Stimulated activated CD4-positive, alpha-beta T cell treated with anti-CD3 and anti-CD28 coated beads, Interleukin-1b, Interleukin-23, amount 100 ng/mL, for 1 hour (primary cell): ENCODE measurements around the gene NAA30.
"Not testable (repeated sequence)": the region's sequence is repeated elsewhere in the genome, so short reads cannot be mapped to it uniquely, and the experiment has no call there.

Experiments
- DNase-seq, 2 donors: peaks; one replicate each; pipeline ENCODE4 v3.0.0-alpha.2; 2020; ENCODE audit warnings: low read depth in 2 of 2

NAA30 gene

DNA sequence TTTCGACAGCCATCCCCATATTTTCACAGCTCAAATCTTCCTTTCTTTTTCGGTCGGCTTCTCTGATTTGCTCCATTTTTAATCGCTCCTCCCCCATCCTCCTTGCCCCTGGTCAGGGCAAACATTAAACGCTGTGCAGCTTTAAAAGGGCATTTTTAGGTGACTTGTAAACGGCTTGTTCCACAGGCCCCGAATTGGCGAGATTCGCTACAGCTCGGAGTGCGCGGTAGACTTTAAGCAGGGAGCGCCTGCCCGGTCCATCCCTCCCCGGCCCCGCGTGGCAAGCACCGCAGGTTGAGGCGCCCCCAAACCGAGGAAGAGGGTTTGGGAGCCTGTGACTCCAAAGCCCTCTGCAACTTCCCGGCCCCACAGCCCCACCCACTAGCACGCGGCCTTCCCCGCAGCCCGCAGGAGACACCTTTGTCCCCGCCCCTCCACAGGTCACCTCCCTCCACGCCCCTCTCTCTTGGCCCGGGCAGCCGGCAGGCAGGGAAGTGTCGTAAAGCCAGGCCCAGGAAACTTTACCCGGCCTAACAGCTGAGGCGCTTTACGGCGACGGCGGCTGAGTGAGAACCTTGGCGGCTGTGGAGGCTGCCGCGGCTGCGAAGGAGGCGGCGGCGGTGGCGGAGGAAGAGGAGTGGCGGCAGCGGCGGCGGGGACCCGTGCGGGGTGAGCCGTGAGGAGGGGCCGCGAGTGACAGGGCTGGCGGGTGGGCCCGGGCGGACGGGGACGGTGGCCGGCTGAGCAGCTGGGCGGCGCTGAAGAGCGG, at the start of gene NAA30:
NAA30 (plus strand) TSS at position 550 of the 769 bp plus-strand sequence. CDS start 372 bp downstream, outside the sequence.
- DNase-seq = peak; percentile 78 to 79

DNA sequence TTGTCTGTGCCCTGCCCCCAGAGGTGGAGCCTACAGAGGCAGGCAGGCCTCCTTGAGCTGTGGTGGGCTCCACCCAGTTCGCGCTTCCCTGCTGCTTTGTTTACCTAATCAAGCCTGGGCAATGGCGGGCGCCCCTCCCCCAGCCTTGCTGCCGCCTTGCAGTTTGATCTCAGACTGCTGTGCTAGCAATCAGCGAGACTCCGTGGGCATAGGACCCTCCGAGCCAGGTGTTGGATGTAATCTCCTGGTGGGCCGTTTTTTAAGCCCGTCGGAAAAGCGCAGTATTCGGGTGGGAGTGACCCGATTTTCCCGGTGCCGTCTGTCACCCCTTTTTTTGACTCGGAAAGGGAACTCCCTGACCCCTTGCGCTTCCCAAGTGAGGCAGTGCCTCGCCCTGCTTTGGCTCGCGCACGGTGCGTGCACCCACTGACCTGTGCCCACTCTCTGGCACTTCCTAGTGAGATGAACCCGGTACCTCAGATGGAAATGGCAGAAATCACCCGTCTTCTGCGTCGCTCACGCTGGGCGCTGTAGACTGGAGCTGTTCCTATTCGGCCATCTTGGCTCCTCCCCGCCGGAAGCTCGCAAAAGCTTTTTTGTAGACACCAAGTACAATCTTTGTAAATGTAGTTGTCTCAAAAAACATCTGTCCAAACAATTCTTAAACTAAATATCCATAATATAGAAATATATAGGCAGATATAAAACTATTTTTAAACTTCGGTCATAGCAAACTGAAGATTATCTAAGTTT, 46.7 kb upstream of the NAA30 start:
- DNase-seq = not testable (repeated sequence)

DNA sequence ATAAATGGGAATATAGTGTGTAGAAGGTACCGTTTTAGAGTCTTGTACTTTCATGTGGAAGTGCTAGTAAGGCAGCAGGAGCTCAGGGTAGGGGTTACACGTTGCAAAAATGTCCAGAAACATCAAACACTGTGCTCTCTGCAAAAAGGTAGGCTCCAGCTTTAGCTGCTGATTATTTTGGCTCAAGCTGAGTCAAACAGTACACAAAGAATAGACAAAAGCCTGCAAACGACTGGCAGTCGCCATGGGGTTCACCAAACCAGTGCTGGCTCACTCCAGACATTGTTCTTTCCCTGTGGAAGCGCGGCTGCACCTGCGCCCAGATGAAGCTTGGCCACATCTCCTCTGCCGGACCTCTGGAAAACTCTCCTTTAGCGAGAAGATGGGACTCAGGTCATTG, 45.3 kb upstream of the NAA30 start:
- no peak for DNase-seq

DNA sequence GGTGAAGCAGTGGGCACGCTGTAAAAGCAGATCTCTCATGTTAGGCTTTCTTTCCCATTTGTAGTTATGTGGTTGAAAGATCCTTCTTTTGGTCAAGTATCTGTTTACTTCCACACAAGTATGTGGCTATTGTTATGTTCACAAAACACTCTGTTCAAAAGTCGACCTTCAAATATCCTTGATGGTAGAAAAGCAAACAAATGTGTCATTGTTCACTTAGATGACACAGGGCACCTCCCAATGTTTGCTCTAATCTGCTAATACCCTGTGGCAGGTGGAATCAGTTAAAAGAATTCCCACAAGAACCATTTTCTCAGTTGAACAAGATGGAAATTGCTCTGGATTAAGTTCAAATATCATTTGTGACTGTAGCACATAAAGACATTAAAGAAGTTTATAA, 43.6 kb upstream of the NAA30 start:
- no peak for DNase-seq

DNA sequence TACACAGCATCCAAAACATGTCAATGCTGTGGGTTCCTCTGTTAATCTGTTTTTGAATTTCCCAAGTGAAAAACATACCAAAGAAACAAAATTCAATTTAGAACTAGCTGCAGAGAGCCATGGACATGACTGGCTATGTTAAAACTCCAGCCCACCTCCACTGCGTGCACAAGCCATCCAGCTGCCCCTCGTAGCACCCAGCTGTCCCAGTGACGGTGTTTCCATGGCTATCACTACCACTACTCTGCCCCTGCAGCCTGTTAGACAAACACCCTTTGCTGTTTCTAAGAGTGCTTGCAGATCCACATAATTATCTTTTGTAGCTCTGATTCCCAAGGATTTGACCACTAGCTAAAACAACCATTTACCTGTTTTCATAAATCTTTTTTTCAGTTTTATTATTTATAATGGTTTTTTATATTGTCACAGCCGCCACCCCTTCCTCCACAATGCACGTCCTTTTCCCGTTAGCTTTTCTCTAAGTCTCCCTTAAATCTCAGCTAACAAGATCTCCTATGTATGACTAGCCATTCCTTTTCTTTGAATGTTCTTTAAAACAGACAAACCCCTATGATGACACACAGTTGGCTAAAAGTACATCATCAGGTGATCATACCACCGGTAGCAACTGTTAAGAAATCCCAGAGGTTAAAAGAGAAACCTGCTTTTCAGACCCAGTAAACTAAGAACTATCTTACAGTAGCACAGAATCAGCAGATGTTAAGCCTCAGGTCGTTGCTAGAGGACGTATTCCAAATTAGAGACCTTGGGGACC, 37.8 kb upstream of the NAA30 start:
- no peak for DNase-seq

DNA sequence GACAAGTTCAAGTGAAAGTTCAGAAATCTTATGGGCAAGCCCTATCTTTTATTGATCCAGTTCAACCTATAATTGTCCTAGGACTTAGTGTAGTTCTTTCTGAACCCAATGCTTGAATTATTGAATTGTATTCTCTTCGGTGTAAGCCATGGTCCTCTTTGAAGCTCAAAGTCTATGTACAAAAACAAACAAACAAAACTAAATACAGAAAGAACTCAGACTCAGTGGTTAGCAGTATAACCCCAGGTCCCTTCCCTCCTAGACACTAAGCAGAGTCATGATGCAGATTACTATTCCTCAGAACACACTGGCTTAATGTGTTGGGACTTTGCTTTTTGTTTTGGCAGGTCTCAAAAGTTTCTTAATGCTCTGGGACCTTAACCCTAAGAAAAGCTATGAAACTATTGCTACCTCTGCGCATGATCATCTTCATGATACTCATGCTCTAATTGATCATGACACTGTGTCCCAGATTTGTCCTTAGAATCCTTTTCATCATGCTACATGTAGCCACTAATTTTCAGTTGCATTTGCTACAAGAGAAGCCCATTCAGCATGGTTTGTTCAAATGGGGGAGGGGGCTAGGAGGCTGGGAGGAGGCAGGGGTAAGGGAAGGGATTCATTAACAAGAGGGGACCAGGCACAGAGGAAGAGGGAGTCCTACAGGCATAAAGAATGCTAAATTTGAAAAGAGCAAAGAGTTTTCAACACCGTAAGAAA, 35.1 kb upstream of the NAA30 start:
- no peak for DNase-seq

DNA sequence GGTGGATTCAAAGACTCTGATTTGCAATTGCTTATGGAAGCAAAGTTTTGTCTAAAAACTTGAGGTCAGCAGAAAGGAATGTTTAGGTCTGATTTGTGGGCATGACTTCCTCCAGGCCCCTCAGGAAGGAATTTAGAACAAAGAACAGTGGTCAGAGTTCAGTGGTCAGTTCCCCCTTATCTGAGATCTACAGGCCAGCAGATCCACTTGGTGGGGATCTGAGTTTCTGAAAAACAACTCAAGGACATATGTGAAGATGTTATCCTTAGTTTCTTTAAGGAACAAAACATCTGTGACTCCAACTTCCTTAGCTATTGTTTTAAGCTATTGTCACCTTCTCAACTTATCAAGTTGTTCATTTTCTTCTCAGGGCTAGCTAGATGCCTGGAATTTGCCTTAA, 28.0 kb upstream of the NAA30 start:
- no peak for DNase-seq

DNA sequence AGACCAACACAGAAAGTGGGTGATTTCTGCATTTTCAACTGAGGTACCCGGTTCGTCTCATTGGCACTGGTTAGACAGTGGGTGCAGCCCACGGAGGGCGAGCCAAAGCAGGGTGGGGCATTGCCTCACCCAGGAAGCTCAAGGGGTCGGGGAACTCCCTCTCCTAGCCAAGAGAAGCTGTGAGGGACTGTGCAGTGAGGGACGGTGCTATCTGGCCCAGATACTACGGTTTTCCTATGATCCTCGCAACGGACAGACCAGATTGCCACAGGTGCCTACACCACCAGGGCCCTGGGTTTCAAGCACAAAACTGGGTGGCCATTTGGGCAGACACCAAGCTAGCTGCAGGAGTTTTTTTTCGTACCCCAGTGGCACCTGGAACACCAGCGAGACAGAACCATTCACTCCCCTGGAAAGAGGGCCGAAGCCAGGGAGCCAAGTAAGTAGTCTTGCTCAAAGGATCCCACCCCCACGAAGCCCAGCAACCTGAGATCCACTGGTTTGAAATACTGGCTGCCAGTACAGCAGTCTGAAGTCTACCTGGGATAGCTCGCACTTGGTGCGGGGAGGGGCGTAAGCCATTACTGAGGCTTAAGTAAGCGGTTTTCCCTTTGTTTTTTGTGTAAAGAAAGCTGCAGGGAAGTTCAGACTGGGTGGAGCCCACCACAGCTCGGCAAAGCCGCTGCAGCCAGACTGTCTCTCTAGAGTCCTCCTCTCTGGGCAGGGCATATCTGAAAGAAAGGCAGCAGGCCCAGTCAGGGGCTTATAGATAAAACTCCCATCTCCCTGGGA, 25.5 kb upstream of the NAA30 start:
- no peak for DNase-seq

DNA sequence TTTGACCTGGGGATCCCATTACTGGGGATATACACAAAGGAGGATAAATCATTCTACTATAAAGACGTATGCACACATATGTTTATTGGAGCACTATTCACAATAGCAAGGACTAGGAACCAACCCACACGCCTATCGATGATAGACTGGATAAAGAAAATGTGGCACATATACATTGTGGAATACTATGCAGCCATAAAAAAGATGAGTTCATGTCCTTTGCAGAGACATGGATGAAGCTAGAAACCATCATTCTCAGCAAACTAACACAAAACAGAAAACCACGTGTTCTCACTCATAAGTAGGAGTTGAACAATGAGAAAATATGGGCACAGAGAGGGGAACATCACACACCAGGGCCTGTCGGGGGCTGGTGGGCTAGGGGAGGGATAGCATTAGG, 20.2 kb upstream of the NAA30 start:
- not testable (repeated sequence) for DNase-seq

DNA sequence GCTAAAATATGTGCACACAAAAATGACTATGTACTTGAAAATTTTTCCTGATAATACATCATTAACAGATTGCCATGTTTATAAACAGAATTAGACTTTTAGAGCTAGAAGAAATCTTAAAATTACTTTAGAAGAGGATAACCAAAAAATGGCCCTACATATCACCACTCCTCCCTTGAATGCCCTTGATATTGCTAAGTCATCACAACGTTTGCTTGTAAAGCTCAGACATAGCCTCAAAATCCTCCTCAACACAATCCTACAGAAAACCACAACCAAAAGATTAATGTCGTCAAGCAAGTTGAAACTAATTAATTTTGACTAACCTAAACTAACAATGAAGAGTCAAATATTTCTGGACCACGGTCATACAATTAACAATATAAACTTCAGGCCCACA, 19.4 kb upstream of the NAA30 start:
- no peak for DNase-seq

DNA sequence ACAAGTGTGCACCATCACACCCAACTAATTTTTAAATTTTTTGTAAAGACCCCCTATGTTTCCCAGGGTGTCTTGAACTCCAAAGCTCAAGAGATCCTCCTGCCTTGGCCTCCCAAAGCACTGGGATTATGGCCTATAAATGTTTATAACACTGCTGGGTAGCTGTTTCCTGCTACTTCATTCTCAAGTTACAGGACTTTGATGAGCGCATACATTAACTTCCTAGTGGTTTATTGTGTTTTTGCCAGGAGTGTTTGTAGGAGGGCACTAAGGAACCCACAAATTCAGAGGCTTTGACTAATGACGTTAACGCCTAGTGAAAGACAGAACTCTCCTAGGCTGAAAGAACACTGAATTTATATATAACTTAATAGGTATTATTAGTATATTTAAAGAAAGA, 15.2 kb upstream of the NAA30 start:
- DNase-seq = no peak

DNA sequence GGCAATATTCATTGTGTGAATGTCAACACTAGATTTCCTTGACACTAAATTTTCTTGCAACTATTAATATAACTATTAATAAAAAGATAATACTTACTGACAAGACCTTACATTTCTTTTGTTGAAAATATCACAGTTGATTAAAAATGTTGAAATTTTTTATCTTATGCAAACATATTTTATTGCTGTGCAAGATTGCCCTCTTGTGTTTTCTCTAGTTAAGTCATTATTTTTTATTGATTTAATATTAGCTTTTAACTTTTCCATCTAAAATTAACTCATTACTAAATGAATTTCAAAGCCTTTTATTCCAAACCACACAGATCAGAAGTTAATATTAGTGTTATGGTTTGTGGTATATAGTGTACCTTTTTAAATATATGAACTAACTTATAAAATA, 11.7 kb upstream of the NAA30 start:
- no peak for DNase-seq

DNA sequence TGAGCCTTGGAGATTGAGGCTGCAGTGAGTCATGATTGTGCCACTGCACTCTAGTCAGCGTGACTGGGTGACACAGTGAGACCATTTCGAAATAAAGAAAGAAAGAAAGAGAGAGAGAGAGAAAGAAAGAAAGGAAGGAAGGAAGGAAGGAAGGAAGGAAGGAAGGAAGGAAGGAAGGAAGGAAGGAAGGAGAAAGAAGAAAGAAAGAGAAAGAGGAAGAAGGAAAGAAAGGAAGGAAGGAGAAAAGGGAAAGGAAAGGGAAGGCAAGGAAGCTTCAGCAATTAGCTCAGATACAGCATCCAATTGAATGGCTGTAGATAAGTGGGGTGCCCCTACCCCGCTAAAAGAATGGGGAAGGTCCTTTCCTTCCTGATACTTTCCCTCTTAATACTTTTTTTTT, 9.5 kb upstream of the NAA30 start:
- DNase-seq = no peak

DNA sequence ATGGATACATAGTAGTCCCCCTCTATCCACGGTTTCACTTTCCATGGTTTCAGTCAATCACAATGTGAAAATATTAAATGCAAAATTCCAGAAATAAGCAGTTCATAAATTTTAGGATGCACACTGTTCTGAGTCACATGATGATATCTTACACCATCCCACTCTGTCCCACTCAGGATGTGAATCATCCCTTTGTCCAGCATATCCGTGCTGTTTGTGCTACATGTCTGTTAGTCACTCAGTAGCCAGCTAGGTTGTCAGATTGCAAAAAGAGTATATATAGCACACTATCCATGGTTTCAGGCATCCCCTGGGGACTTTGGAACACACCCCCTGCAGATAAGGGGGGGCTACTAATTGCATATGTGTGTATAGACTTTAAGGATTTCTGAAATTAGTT, 8.1 kb upstream of the NAA30 start:
- no peak for DNase-seq

DNA sequence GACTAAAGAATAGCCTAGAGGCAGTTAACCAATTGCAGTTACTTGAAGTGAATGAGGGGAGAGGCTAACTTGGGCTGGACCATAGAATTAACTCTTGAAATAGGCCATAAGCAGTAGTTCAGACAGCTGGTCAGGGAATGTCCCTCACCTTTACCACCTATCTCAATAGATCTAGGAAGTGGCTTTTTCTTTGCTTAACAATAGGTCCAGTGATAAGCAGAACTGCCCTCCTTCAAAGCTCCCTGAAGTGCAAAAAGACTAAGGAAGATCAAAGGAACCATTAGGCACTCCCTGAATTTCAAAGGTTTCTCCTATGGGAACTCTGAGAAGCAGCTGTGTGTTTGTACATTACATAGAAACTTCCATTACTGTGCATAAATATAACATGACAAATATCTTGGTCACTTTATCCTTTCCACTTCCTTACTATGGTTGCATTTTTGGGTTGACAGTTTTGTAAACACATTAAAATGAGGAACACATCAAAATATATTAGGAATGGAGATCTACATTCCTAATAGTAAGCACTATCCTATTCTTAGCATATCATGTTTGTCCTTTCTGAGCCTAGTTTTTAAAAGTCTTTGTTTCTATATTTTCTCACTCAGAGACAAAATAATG, 7.2 kb upstream of the NAA30 start:
- no peak for DNase-seq

DNA sequence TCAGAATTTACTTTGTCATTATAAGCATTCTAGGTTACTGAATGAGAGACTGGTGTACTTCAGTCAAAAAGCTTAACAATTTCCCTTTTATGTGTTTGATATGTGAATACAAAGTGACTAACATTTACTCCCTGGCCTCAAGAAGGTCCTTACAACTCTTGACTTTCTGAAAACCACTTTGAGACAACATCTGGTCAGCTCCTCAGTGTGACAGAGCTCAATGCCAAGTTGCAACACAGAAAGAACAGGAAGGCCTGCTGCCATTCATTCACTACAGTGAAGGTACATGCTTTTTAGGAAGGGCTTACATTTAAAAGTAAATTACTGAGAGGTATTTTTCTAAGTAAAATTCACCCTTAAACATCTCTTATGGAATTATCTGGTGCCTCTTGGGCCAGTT, 2.3 kb upstream of the NAA30 start:
- no peak for DNase-seq

DNA sequence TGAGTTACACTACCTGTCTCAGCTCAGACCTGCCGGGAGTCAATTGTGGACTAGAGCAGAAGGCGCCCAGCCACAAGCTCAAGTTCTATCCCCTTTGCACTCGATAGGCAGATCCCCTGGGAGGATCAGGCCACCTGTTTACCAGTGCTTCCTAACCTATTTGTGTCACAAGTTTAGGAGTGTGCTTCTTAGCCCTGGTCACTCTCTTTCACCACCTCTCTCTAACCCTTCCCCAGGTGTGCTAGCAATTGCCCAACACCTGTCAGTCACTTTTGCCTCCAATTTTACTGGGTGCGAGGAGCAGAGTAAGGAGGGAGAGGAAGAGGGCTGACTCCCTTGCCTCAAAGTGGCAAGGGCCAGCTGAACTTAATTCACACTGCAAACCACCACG, 745 bp upstream of the NAA30 start:
- no peak for DNase-seq

DNA sequence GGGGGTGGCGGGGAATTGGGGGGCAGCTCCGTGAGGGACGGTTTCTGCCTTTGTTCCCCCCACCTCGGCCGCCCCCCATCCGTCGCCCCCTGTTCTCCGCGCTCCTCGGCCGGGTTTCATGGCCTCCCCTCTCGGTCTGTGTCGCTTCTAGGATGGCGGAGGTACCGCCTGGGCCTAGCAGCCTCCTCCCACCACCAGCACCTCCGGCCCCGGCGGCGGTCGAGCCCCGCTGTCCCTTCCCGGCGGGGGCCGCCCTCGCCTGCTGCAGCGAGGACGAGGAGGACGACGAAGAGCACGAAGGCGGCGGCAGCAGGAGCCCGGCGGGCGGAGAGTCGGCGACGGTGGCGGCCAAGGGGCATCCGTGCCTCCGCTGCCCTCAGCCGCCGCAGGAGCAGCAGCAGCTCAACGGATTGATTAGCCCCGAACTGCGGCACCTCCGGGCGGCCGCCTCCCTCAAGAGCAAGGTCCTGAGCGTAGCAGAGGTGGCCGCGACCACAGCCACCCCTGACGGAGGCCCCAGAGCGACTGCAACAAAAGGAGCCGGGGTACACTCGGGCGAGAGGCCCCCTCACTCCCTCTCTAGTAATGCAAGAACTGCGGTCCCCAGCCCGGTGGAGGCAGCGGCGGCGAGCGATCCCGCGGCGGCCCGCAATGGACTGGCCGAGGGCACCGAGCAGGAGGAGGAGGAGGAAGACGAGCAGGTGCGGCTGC, 575 bp downstream of the NAA30 start:
- no peak for DNase-seq

DNA sequence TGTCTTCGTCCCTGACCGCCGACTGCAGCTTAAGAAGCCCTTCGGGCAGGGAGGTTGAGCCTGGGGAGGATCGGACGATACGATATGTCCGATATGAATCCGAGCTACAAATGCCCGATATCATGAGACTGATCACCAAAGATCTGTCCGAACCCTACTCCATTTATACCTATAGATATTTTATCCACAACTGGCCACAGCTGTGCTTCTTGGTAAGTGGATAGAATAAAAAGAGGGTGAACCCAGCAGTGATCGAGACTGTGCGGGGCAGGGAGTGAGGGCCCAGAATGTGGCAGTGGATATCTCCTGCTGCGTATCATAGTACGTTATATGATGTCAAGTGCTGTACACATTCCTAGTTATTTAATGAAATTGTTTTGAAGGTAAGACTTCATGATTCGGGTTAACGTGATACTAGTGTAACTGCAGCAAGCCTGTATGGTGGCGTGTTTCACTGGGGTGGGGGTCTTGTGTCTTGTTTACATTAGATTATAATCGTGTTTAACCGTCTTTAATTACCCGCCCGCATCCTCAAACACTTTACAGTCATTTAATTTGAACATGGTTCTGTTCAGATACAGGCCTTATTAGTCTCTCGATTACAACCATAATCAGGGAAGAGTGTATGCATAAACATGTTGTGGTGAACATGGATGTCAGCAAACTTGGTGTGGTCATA, 1.3 kb downstream of the NAA30 start:
- no peak for DNase-seq
